Left kidney (tissue), 2 donors: Measurements from ENCODE around the gene SLC4A5. TPM values are rescaled to one million over a fixed set of nuclear protein-coding genes. Genes with fewer than 3 reads are reported as not detected.
"Not testable (repeated sequence)": the region's sequence is repeated elsewhere in the genome, so short reads cannot be mapped to it uniquely, and the experiment has no call there.

Experiments used
- DNase-seq: peaks from one replicate; pipeline ENCODE4 v3.0.0-alpha.2; 2013
- polyA plus RNA-seq: library from polyadenylated mRNA; unstranded; fragments of 120-200 nt; gene quantifications from one replicate; pipeline ENCODE4 v1.2.1, GENCODE V29; 2013; ENCODE audit not compliant: insufficient read length

Gene SLC4A5
- polyA plus RNA-seq, 1 donor: 3.7 TPM

GRCh38 chr2:74364533-74365505, 21.6 kb upstream of the SLC4A5 start:
- no peak for DNase-seq

DNA sequence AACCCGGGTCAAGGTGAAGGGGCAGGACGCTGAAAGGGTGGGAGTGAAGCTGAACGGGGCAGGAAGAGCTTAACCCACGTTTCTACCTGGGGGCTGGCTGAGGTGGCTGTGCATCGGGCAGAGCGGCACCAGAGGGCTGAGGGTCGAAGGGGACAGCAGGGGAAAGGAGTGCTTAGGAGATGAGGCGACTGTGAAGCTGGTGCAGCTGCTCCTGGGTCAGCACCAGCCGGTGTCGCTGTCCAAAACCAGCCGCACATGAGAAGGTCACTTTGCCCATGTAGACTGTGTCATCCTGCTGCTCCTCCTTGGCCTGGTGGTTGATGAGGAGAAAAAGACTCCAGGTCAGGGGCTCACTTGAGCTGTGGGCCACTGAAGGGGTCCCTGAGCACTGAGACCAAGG, 18.1 kb upstream of the SLC4A5 start:
- no peak for DNase-seq

GRCh38 chr2:74357627-74358026, 14.4 kb upstream of the SLC4A5 start:
- no peak for DNase-seq

DNA sequence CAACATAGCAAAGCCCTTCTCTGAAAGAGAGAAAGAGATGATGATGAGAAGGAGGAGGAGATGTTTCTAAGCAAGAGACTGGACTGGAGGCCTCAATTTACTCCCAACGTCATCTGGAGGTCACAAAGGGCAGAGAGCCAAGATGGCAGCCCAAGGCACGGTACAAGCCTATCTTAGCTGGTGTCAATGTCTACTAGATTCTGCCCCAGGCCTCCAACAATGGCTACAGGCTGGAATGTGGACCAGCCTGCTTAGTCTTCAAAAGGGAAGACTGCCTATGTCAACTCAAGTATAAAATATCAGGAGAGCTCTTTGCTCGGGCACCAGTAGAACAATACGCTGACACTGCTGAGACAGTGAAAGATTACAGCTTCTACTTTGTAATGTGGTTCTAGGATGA, 6.7 kb upstream of the SLC4A5 start:
- DNase-seq: no peak

GRCh38 chr2:74347742-74348141, 4.5 kb upstream of the SLC4A5 start:
- no peak for DNase-seq

DNA sequence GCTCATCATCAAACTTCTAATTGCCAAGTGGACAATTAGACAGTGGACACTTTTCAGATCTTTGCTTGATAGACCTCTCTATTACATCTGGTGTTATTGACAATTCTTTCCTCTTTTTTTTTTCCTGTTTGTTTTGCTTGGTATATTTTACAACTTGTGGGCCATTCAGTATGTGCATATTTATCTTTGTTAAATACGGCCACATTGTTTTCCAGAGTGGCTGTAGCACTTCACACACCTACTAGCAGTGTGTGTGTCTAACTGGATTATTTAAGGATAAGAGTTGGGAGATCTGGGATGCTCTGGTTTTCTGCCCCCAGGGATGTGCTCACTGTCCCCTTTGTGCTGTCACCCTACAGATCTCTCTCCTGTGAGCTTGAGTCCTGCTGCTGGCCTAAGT, 4.1 kb upstream of the SLC4A5 start:
- DNase-seq: no peak

DNA sequence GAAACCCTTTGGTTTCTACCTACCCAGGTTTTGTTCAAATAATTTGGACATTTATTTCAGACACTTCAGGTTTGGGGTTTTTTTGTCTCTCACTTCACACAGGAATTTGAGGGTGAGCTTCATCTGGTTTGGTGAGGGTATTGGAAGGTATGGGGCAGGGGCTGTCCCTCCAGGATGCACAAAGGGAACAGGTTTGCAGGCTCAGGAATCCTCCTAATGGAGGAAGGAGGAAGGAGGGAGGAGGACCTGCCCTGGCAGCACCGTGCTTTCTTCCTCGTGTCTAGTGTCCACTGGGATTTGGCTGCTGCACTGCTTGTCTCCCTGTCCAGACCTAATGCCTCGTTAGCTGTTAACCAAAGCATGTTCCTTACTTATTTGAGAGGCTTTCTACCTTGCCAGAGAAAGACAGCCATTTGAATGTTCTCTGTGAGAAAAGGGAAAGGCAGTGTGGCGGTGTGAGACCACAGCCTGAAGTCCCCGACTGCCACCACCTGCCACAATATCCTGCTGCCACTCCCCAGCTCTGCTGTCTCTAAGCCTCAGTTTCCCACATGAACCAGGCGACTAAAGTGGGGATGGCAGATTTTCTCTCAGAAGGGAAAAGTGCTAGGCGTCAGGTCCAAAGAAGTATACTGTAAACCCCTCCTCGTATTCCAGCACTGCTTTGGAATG, 2.2 kb upstream of the SLC4A5 start:
- DNase-seq: no peak

DNA sequence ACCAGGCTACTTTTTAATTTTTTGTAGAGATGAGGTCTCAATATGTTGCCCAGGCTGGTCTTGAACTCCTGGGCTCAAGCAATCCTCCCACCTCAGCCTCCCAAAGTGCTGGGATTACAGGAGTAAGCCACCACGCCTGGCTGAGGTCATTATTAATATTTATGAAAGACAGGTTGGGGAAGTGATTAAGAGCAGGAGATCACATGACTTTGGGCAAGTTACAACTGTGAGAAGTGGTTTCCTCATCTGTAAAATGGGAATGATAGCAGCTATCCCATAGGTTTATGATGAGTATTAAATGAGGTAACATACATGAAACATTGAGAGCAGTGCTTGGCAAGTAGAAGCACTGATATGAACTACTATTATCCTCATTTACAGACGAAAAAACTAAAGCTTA, 7.0 kb downstream of the SLC4A5 start:
- not testable (repeated sequence) for DNase-seq

- DNase-seq: peak; percentile 66
Measured at GRCh38 chr2:74334931-74335333, 8.3 kb downstream of the SLC4A5 start.

DNA sequence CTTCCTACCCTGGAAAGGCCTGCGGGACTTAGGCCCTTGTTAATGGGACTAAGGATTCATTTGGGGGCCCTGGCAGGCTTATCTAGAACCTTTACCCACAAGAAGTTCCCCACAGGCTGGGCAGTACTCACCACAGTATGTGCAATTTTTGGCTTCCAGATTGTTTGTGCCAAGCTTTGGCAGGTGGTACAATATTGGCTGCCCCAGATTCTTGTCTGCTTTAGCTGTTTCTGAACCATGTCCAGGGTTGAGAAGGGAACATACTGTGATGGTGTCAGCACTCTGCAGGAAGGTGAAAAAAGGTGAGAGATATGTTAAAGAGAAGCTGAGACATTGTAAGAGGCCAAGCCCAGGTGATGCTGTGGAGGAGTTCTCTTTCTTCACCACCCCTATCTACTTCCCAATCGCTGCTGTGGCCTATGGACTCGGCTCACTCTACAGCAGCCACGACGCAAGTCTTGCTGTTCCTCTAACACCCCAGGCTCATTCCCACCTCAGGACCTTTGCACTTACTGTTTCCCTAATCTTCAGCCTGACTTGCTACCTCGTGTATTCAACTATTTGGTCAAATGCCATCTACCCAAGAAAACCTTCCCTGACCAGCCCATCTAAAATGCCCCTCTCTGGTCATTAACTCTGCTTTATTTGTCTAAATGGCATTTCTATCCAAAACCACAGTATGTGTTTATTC, 9.2 kb downstream of the SLC4A5 start:
- DNase-seq: no peak

DNA sequence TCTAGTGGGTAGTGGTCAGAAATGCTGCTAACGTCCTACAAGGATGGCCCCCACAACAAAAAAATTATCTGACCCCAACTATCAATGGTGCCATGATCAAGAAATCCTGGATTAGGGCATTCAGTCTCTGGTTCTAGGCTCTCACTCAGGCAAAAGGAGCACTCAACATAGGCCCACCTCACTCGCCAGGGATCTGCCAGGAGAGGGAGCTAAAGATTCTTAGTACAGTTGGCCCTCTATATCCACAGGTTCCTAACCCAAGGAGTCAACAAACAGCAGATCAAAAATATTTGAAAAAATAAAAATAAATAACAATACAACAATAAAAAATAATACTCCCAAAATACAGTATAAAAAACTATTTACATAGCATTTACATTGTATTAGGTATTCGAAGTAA, 10.0 kb downstream of the SLC4A5 start:
- peak; percentile 17 for DNase-seq

DNA sequence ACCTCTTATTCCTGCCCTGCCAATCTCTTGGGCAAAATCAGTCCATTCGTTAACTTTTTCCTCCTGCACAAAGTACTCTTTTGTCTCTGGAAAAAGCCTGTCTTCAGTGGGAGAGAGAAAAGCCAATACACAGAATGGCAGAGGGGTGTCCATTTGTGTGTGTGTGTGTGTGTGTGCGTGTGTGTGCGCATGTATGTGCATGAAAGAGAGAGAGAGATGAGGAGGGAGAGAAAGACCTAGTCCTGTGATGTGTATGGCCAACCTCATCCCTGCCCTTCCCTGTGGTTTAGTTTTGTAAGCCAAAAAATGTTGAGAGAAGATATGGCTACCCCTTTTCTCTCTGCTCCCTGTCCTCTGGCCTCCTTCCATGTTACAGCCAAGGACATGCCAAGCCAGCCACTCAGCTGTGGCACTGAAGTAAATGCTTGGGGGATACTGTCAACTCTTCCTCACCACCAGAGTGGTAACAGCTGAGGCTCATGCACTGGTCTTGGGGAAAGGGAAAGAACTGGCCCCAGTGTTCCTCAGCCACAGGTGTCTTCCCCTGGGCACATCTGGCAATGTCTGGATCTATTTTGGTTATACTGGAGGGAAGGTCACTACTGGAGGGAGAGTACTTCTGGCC, 10.6 kb downstream of the SLC4A5 start:
- DNase-seq: no peak

GRCh38 chr2:74328573-74328972, 14.6 kb downstream of the SLC4A5 start:
- no peak for DNase-seq

DNA sequence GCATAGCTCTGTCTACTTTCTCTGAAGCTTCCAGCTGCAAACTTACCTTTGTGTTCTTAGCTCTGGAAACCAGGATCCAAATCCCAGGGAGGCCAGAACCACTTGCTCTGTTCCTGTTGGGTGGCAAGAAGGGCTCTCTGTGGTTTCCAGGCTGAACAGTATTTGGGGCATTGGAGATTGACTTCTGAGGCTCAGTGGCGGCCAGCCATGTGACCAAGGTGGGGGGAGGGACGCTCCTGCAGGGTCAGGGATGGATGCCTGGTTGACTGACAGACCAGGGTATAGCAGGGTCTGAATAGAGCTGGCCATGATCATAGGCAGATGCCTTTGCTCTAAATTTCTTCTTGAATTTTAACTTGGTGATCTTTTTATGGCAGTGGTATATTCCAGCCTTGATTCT, 15.1 kb downstream of the SLC4A5 start:
- DNase-seq: no peak

DNA sequence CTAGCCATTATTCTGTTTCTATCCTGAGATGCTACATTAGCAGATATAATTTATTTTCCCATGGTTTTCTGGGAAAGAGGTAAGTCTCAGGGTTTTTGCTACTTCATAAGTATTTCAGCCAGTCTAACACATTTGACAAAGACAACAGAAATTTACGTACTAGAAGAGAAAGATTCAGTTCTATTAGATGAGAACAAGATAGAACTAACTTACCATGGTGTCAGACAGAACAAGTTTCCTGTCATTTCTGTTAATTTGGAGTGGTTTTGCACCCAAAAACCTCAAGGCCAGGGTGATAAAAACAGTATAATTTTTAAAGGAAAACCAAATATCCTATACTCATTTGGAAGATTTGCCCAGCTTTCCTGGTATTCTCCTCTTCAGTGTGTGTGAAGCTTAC, 15.6 kb downstream of the SLC4A5 start:
- no peak for DNase-seq

DNA sequence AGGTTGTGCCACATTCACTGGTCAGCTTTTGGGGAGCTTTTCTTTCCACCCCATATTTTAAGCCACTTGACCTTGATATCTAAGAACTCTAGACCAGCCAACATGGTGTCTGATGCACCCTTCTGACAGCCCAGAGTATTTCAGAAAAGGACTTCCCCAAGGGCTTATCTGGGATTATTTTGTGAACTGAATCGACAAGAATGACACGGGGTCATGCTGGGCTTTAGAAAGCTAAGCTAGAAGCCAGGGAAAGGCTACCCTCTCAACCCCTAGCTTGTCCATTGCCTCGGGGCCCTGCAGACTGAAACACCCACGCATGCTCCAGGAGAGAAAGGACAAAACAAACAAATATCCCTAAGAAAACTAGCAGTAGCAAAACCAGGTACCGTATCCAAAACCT, 16.0 kb downstream of the SLC4A5 start:
- no peak for DNase-seq

DNA sequence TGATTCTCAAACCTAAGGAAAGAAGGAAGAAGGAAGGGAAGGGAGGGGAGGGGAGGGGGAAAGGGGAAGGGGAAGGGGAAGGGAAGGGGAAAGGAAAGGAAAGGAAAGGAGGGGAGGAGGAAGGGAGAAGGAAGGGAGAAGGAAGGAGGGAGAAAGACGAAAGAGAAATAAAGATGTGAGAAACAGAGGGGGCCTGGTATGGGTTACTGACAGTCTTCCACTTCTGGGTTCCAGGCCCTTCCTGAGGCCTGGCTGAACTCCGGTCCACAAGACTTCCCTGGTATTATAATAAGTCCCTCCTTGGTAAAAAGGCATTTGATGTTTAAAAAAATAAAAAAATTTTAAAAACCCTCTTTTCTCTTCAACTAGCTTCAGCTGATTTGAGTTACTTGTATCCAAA, 17.4 kb downstream of the SLC4A5 start:
- DNase-seq: no peak

- no peak for DNase-seq
Measured at GRCh38 chr2:74321737-74322136, 21.5 kb downstream of the SLC4A5 start.

- no peak for DNase-seq
Measured at GRCh38 chr2:74317701-74318100, 25.5 kb downstream of the SLC4A5 start.

- no peak for DNase-seq
Measured at GRCh38 chr2:74316627-74317295, 26.5 kb downstream of the SLC4A5 start.

- DNase-seq: no peak
Measured at GRCh38 chr2:74314107-74314506, 29.1 kb downstream of the SLC4A5 start.

- no peak for DNase-seq
Measured at GRCh38 chr2:74313497-74313896, 29.7 kb downstream of the SLC4A5 start.
